NCI-H1105 treated with DMSO at 0.1 percent for 48 hours (cell line): Measurements from ENCODE around the gene REXO1.
A peak's percentile ranks its signal among the peaks of the same experiment; 100 is the strongest.
"Not testable (repeated sequence)": the region's sequence is repeated elsewhere in the genome, so short reads cannot be mapped to it uniquely, and the experiment has no call there.

Experiments
- DNase-seq: peaks from one replicate; lab custom pipeline; 2025; lab: John Stamatoyannopoulos, UW

The REXO1 gene

DNA sequence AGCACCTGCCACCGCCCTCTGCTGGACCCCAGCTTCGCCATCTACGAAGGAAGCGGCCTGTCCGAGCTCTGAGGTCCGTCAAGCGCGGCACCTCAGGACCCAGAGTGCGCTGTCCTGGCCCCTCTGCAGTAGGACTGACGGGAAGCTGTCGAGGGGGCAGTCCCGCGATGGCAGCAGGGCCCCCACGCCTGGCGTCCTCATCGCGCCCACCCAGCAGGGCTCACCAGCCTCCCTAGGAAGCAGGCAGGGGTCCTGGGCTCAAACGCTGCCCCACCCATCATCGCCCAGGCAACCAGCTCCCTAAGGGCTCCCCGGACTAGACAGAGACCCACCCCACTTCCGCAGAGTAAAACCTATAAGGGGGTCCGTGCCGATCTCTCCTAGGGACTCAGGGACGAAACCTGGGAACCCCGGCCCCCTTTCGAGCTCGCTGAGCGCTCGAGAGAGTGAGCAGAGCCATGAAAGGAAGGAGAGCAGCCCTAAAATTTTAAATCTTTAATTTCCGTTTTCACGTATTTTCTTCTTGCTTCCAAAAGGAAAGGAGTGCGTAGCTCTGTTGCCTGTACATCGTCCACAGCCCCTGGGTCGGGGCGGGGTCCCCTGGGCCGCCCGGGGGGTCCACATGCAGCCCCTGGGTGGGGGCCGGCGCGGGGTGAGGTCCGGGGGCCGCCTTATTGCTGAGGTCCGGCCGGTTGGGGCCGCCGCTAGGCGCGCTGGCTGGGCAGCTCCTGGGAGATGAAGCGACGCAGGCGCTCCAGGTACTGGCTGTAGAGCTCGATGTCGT lies 28.4 kb upstream of the REXO1 start:
- DNase-seq = peak; percentile 22

DNA sequence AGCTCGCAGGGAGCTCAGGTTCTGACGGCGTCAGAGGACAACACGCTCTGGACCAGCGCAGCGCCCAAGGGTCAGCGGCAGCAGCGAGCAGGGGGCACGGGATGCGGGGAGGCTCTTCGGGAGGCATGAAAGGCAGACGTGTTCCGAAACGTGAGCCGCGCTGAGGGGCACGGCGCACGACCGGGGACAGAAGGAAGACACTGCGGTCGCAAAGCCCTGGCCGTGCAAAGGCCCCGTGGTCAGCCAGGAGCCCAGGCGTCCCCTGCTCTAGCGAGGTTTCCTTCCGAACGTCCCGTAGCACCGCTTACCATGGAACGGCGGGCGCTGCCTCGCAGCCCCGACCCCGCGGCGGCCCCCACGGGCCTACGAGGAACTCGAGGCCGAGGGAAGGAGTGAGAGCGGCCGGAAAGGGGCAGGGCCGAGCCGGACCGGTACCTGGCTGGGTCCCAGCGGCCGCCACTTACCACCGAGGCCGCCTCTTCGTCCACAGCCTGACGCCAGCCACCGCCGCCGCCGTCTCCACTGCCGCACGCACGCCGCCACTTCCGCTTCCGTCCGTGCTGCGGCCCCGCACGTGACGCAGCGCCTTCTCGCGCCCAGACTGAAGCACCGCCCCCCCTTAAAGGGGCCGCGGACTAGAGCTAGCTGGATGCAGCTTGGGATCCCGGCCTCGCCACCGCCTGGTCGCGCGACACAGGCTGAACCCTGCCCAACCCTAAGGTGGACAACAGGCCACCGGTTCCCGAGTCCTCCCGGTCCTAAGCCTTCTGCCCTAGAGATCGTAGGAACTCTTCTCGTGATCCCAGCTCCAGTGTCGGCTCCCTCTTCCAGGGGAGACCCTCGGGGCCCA lies 27.6 kb upstream of the REXO1 start:
- peak; percentile 87 for DNase-seq

DNA sequence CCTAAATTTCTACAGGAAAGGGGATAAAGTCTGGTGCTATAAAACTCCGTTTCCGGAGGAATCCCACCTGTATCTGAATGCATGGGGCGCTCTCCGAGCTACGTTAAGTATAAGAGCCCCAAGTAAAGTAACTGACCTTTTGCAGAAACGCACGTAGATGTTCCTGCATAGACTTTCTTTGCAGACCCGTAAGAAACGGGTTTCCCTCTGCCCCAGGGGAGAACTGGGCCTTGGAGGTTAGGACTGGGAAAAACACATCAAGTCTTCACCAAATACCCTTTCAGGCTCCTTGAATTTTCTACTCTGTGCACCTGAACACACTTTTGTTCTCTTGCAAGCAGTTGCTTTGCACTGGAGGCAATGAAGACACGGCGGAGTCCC lies 27.0 kb upstream of the REXO1 start:
- not testable (repeated sequence) for DNase-seq

DNA sequence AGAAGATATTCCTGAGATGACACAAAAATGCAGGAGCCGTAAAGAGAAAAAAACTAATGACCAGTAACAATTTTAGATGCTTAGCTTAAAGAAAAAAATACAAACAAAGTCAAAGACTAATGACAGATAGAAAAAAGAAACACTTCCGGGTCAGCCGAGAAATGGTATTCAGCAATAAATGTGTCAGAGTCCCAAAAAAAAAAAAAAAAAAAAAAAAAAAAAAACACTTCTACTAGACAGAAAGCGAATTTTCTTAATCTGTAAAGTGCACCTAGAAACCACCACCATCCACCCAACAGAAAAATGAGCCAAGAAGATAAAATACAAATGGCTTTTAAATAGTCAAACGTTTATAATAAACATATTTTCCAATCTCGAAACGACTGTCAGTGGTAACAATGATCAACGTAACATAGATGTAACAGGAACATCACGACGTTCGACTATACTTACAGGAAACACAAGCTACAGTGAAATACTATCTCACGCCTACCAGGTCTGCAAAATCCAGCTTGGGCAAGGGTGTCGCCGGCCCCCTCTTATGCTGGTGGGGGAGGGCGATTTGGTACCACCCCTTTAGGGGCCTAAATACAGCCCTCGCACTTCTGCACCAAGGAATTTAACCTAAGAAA lies 26.4 kb upstream of the REXO1 start:
- peak; percentile 2 for DNase-seq

DNA sequence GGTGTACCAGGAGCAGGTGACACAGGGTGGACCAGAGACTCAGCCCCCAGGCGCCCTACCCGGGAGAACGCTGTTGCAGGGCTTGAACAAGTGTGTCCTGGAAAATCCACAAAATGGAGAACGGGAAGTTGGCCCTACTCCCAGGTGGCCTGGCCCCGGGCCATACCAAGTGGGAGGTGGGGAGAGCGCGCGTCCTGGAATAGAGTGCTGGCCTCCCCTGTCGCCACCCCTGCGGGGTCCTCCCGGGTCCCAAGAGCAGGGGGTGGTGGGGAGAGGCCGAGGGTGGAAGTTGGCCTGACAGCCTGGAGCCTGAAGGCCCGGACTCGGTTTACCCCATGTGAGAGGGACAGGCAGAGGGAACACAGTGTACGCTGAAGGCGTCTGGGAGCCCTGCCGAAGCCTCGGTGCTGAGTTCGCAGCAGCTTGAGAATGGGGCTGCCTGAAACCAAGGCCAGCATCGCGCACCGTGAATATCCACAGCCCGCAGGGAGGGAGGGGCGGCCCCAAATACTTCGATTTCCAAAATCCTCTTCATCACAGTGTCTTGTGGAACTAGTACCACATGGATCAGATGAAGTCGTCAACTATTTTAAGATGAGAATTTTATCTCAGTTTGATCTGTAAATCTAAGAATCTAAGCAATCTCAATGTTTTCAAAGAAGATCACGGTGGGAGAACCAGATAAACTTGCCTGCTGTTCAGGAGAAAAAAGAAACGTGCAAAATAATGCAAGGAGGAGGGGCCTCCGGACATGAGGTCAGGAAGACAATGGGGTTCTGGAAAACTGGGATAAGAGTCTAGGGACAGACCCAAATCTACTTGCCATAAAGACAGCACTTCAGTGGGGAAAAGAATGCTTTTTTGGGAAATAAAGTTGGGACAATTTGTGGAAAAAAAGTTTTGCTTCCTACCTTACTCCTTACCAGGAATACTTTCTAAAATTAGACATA lies 25.5 kb upstream of the REXO1 start:
- DNase-seq = peak; percentile 75

DNA sequence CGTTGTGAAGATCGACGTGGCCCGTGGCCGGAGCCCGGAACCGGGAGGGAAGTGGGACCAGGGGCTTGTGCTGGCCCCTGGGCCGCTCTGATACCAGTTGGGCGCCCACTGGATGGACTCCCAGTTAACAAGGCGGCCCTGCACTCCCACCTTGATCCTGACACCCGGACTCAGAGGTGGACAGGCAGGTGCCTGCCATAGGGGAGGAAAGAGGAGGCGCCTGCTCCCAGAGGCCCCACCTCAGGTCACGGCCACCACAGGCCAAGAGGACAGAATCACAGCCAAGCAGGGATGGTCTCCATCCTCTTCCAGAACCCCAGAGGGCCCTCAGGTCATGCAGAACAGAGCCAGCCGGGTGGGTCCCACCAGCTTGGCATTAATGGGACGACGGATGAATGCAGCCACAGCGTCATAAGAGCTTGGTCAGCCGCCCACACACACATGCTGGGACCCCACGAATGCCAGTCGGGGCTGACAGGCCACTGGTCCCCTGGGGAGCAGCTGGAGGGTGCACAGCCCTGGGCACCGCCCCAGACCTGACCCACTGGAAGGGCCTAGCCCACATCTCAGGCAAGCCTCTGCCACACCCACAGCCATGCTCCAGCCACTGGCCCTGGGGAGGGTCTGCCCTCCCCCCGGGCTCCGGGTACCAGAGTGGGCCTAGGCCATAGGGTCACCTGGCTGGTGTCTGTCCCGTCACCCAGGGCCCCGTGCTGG lies 24.7 kb upstream of the REXO1 start:
- DNase-seq = no peak

DNA sequence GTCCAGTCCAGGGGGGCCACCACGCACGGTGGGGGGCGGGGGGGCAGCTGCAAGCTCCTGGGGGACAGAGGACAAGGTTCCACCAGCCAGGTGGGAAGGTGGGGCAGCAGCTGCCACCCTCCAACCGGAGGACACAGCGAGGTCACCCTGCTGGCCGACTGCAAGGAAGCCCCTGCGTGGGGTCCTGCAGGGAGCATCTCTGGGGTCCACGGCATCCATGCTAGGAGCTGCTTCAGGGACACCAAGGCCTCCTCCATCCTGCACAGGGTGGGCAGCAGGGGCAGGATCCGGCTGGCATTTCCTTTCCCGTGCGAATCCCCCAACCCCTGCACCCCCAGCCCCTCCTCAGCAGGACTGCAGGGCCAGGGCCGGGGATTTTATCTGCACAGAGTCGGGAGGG lies 23.3 kb upstream of the REXO1 start:
- no peak for DNase-seq

DNA sequence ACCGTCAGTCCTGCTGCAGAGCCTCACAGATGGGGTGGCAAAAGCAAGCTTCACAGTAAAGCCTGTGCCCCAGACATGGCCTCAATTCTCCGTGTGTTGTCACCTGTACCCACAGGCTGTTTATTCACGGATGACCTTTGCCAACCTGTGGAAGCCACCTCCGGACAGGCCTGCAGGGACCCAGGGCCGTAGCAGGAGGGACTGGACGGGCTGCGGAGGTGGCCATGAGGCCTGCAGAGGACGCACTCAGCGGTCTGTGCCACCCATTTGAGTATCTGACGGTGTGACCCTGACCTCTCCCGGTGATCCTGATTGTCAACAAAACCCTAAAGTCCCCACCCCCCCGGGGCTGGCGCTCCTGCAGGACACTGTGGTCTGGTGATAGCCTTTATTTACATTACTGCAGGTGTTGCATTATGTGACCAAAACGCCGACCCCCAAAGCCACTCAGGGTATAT lies 22.9 kb upstream of the REXO1 start:
- DNase-seq = no peak

DNA sequence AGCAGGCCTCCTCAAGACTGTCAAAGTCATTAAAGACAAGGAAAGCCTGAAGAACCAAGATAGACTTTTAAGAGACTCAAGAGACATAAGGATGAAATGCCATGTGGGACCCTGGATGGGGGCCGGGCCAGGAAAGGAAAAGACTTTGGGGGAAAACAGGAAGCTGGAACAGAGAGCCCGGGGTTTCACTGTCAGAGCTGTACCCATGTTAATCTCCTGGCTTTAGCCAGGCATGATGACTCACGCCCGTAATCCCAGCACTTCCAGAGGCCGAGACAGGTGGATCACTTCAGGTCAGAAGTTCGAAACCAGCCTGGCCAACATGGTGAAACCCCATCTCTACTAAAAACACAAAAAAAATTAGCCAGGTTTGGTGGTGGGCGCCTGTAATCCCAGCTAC lies 20.7 kb upstream of the REXO1 start:
- no peak for DNase-seq

DNA sequence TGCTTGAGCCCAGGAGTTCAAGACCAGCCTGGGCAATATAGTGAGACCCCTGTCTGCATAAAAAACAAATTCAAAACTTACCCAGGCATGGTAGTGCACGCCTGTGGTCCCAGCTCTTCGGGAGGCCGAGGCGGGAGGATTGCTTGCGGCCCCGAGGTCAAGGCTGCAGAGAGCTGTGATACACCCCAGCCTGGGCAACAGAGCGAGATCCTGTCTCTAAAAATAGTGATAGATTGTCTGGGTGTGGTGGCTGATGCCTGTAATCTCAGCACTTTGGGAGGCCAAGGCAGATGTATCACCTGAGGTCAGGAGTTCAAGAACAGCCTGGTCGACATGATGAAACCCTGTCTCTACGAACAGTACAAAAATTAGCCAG lies 19.1 kb upstream of the REXO1 start:
- DNase-seq = no peak

DNA sequence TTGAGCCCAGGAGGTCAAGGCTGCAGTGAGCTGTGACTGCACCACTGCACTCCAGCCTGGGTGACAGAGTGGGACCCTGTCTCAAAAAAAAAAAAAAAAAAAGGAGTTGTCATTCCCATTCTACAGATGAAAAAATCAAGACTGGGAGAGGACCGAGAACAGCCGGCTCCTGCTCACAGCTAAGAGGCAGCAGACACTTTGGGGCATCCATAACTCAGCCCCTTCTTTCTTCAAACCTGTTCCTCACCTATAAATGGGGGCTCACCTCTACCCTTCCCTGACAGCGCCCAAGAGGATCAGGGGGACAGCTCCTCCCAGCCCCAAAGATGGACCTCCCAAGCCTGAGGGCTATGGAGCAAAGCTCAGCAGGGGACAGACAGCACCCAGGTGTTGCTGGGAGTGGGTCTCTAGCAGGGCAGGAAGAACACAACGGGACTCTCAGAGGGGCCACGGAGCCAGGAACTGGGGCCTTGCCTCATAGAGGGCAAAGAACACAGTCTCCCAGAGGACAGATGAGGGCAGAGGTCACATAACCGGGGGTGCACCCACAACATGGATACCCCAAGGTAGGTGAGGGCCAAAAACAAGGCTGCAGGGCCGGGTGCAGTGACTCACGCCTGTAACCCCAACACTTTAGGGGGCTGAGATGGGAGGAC lies 18.5 kb upstream of the REXO1 start:
- no peak for DNase-seq

DNA sequence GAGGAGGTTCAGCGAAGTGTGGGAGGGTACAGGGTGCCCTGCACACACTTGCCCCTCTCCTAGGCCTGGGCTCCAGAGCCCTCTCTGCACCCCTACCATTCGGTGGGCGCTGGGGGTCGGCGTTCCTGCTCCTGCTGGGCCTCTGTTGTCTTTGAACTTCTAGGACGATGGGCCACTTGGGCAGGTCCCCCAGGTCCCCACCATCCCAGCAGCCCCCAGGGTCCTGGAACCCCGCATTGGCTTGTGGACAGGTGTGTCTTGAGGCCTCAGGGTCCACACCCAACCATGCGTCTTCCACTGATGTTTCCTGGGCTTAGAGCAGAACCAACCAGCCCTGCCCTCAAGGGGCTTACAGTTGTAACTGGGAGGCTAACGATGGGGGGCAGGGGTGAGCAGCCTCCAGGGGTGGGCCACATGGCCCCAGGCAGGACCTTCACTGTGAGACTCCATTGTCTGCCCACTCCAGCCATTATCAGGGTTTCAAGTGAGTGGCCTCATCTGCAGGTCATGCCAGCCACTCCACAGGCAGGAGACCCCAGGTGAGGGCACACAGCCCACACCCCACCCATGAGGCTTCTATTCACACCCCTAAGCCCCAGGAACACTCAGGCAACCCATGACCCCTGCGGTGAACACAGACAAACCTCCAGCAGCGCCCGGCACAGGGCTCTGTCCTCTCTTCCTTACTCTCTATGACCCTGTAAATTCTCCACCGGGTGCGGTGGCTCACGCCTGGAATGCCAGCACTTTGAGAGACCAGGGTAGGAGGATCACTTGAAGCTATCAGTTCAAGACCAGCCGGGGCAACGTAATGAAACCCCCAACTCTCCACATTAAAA lies 17.1 kb upstream of the REXO1 start:
- DNase-seq = no peak

DNA sequence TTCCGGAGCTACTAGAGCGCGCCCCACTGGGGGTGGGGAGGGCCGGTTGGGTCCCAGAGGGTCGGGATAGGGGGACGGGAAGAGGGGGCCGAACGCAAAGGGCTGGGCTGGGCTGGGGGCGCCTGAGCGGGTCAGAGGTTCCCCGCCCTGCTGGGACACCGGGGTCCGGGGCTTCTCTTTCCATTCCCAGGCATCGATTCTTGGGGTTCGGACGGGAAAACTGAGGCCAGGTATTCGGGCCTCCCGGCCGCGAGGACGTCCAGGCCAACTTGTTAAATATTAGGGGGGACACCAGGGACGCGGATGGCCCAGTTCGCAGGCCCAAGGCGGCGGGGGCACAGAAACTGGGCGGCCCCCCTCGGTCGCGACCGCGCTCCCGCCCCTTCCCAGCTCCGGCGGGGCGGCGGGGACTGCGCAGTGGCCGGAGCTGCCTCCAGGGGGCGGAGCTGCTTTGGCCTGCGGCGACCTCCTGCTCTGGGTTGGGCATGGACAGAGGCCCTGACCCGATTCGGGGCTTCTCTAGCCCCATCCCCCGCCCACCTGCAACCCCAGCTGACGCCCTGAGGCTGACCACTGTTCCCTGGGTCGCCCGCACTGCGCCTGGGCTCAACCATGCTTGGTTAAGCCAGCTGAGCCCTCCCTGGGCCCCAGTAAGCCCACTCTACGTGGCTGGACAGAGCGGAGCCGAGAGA lies 16.3 kb upstream of the REXO1 start:
- no peak for DNase-seq

DNA sequence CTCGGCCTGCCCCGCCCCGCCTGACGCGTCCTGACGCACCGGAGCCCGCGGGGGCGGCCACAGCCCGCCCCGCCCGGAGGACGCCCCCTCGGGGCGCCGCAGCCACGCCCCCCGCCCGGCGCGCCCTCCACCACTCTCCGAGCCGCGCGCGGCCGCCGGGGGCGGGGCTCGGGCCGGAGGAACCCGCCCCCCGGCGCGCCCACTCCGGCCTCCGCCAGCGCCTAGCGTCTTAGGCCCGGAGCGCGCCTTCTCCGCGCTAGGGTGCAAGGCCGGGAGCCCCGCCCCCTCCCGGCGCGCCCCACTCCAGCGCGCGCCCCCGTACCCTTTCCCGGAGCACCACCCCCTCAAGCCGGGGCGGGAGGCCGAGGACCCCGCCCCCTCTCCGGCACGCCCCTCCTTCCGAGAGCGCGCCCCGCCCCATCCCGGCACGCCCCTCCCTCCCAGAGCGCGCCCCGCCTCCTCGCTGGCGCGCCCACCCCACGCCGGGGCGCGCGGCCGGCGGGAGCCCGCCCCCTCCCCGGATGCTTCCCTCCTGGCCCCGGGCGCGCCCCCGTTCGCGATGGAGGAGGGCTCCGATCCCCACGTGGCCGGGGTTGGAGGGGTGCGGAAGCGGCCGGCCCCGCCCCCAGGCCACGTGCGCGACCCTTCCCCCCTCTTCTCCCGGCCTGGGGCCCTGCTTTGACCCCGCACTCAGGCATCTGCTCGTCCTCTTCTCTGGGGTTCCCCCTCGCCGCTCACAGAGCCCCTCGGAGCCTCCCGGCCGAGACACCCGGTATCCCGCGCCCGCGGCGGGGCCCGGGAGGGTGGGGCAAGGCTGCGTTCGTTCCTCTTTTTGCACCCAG lies 15.6 kb upstream of the REXO1 start:
- peak; percentile 89 for DNase-seq

DNA sequence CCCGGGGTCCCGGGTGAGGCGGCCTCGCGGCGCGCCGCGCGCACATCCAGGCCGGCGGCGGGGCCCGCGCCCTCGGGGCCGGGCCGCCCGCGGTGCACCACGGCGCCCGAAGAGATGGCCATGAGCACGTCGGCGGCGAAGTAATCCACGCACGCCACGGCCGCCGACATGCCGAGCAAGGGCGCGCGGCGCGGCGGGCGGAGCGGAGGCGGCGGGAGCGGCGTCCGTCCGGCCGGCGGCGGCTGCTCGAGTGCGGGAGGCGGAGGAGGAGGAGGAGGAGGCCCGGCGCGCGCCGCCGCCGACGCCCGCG lies 15.0 kb upstream of the REXO1 start, which contains the start of gene KLF16:
TSS of gene KLF16 (minus strand) at position 252 of the 310 bp plus-strand sequence. CDS start at position 170, 82 bp downstream.
- no peak for DNase-seq

DNA sequence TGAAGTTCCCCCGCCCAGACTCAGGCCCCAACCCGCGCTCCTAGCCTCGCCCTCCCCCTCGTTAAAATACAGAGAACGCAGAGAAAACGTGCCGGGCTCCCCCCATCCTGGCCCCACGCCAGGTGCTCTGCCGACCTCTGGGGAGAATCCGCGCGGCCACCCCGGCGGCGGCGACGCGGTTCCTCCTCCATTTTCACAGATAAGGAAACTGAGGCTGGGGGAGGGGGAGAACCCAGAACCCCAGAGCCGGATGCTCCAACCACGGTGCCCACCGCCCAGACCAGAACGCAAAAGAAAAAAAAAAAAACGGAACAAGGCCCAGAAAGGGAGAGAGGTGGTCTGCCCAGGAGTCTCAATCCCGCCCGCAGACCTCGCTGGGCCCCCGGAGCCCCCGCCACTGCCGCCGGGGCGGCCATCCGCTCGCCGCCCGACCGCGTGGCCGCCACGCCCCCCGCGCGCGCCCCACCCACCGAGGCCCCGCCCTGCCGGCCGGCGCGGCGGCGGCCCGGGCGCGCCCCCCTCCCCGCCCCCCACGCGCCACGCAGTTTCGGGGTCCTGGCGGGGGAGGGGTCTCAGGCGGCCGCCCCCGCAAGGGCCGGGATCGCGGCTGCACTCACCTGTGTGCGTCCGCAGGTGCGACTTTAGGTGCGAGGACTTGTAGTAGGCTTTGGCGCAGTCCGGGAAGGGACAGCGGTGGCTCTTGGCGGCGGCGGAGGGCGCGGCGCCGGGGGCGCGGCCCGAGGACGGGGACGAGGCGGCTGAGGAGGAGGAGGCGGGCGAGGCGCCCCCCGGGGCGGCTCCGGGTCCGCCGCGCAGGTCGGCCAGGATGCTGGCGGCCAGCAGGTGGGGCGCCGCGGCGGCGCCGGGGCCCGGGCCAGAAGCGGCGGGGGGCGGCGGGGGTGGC lies 14.4 kb upstream of the REXO1 start:
- peak; percentile 27 for DNase-seq

DNA sequence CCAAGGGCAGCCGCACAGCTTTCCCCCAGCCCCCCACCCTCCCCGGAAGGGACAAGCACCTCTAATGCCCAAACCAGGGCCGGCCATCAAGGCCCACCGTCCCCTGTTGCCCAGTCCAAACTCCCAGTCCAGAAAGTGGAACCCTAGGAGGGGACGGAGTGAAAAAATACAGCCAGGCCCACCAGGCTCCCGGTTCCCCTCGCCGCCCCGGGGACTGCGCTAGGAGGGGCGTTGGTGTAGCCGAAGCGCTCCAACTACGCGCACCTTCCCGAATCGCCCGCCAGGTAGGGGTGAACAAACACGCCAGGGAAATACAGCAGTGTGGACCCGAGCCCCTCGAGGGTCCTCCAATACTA lies 13.8 kb upstream of the REXO1 start:
- no peak for DNase-seq
